Stimulated activated naive CD4-positive, alpha-beta T cell (primary cell): ENCODE measurements around the gene CYB561.
A peak's percentile ranks its signal among the peaks of the same experiment; 100 is the strongest.
"Not testable (repeated sequence)": the region's sequence is repeated elsewhere in the genome, so short reads cannot be mapped to it uniquely, and the experiment has no call there.

ENCODE experiments used
- DNase-seq, 6 experiments: peaks; one replicate each; lab custom pipeline; 2025; lab: John Stamatoyannopoulos, UW

The CYB561 gene

DNA sequence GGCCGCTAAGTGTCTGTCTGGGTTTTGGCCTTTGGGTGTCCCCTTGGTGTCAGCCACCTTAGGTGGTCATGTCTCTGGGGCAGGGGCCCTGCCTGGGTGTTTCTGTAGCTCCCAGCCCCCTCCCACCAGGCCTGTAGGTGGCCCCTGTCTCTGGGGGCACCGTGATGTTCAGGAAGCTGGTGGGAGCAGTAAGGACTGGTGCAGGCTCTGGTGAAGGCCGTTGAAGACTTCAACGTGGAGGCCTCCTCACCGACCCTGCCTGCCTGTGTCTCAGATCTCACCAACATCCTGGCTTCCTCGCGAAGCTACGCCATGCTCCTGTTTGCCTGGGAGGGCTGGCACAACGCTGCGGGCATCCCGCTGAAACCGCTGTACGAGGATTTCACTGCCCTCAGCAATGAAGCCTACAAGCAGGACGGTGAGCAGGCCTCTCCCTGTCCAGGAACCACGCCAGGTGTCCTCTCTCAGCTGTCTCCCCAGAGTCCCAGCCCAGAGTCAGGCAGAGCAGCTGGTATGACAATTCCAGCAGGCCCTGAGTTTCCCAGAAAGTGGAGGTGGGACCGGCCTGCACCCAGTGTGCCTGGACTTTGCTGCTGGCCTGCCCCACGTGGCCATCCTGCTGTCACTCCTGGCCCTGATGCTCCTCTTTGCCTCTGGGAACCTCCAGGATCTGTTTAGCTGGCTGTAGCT is 33.5 kb upstream of the CYB561 start:
- no peak for DNase-seq

DNA sequence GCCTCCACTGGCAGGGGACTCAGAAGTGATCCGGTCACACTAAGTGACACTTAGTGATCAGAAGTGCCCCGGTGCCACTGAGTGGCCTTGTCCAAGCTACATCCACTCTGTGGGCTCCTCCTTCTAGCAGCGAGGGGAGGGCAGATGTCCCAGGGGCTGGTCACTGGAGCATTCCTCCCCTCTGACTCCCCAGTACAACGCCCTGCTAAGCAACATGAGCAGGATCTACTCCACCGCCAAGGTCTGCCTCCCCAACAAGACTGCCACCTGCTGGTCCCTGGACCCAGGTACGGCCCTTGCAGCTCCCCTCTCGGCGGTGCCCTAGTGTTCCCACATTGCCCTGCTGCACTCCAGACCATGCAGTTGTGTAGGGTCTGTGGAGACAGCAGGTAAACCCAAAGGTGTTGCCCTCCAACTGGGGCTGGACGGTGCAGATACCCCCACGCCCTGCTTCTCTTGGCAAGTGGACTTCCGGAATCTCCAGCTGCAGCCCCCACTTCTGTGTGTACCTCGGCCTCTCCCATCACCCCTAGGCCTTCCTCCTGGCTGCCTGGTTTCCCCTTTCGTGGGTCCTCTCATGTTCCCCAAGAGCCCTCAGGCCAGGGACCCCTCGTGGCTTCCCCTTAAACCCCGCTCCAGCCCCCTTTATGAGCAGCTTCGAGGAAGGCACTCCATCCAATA is 32.8 kb upstream of the CYB561 start:
- peak; percentile 34 to 59 (median 57) for DNase-seq

GRCh38 chr17:63477480-63478440 is 31.7 kb upstream of the CYB561 start:
- no peak for DNase-seq

- DNase-seq = peak in 1 of 6 experiments; percentile 7
Observed at GRCh38 chr17:63476854-63477479, 30.9 kb upstream of the CYB561 start, which contains the start of gene ACE. Gene ACE, plus strand, starts transcription at chr17:63477061. Its CDS starts 34 bp downstream, at chr17:63477095.

DNA sequence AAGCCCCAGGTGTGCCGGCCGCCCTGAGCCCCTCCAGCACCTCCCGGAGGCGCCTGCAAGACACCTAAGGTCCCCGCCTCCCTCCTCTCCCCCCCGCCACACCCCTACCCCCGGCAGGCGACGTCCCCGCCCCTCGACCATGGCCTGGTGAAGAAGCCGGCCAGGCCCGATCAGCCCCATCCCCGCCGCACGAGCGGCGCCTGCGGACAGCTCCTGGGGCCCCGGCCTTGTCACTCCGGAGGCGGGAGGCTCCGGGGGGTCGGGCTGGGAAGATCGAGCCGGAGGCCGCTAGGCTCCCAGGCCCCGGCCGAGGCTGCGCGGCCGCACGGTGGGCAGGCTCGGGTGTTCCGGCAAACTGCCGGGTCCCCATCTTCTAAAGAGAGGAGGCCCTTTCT is 30.4 kb upstream of the CYB561 start:
- DNase-seq = no peak

- DNase-seq = no peak
Observed at GRCh38 chr17:63475491-63476412, 29.6 kb upstream of the CYB561 start.

DNA sequence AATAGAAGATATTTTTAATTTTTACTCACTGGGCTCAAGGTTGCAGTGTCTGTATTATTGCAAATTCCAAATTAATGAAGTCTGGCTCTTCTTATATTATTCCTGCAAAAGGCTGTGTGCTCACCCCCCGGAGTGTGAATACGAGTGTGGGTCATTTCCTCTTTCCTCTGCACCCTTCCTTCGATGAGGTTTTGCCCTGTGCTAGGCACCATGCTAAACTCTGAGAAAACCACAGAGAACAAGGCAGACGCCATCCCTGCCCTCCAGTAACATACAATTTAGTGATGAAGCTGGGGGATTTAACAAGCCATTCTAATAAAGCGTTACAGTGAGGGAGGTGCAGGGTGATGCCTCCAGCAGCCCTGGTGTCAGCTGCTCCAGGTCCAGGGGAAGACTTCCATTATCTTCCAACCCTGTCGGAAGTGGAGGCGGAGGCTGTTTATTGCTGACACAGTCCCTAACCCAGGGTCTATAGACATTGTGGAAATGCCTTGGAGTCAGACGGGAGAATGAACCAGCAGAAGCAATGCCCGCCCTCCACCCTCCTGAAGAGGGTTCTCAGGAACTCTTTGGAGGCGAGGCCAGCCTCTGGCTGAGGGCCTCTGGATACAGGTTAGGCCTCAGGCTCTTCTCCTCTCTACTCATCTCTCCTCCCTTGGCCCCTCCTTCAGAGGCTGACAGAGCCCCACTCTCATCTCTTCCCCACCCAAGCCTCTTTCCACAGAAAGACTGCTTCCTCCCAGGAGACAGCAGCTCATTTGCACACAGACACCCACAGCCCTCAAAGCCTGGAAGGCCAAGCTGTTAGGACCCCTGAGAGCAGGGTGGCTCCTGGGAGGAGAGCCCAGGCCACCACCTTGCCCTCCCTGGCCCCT is 28.7 kb upstream of the CYB561 start:
- DNase-seq = no peak

GRCh38 chr17:63474174-63474573 is 28.1 kb upstream of the CYB561 start:
- no peak for DNase-seq

GRCh38 chr17:63468099-63468498 is 22.0 kb upstream of the CYB561 start:
- DNase-seq = not testable (repeated sequence)

DNA sequence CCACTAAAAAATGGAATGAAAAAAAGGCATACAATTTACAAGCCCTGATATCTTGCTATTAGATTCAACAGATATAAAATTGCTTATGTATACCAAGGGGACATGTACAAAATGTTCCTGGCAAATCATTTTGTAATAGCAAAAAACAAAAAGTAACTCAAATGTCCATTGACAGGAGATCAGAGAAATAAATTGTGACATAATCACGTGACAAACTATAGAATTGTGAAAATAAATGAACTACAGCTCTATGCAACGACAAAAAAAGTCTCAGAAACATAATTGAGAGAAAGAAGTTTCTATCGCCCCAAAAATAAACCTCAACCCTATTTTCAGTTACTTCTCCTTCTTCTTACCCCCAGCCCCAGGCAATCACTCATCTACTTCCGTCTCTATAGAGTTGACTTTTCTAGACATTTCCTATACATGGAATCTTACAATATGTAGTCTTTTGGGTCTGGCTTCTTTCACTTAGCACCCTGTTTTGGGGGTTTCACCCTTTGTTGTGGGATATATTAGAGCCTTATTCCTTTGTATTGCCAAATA is 18.7 kb upstream of the CYB561 start:
- DNase-seq = no peak

GRCh38 chr17:63463771-63464170 is 17.7 kb upstream of the CYB561 start:
- no peak for DNase-seq

DNA sequence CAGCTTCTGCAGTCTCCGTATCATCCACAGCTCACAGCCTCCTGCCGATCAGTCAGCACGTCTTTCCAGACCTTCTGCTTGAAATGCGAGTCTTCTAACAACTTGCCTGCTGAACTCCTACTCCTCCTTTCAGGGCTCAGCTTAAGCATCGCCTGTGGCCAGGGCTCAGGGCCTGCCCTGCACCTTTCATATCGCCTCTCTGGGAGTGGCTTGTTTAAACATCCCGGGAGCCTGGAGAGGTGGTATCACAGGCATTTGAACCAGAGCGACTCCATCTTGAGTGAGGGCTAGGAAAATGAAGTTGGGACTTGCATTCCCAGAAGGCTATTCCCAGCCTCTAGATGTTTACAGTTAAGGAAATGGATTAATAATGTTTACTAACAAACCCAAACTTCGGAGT is 13.9 kb upstream of the CYB561 start:
- DNase-seq = no peak

DNA sequence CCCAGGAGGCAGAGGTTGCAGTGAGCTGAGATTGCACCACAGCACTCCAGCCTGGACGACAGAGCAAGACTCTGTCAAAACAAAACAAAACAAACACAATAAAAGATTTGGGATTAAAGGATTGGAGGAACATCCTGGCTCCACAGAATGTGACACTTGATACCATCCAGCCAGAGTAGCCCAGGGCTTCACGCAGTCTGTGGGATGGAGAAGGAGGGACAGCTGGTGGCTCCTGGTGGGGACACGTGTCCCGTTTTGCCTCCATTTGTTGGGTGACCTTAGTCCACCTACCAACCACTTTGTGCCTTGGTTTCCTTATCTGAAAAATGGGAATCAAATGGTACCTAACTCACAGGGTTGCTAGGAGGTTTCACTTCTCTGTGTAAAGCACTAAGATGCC is 12.4 kb upstream of the CYB561 start:
- DNase-seq = no peak

DNA sequence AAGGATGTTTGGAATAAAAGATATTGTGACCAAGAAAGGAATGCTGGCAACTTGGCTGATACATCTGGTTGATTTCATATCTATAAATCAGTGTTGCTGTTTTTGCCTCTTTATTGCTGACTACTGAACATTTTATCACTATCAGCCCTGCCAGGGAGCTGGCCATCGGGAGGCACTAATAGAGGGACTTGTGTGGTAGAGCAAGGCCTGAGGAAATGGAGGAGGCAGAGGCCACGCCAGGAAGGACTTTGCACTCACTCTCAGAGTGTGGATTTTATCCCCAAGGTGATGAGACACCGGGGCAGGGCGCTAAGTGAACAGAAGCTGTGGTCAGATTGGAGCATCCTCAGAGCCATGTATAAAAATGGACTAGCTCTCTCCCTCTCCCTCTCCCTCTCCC is 9.3 kb upstream of the CYB561 start:
- DNase-seq = no peak

GRCh38 chr17:63454915-63455314 is 8.8 kb upstream of the CYB561 start:
- no peak for DNase-seq

DNA sequence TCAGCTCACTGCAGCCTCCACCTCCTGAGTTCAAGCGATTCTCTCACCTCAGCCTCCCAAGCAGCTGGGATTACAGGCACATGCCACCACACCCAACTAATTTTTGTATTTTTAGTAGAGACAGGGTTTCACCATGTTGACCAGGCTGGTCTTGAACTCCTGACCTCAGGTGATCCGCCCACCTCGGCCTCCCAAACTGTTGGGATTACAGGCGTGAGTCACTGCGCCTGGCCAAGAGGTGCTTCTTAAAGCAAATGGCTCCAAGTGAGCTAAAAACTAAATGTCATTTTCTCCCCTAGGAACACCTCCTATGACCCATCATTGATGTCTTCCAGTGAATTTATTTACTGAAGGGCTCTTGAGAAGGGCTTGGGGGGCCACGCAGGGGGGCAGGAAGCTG is 8.3 kb upstream of the CYB561 start:
- not testable (repeated sequence) for DNase-seq

DNA sequence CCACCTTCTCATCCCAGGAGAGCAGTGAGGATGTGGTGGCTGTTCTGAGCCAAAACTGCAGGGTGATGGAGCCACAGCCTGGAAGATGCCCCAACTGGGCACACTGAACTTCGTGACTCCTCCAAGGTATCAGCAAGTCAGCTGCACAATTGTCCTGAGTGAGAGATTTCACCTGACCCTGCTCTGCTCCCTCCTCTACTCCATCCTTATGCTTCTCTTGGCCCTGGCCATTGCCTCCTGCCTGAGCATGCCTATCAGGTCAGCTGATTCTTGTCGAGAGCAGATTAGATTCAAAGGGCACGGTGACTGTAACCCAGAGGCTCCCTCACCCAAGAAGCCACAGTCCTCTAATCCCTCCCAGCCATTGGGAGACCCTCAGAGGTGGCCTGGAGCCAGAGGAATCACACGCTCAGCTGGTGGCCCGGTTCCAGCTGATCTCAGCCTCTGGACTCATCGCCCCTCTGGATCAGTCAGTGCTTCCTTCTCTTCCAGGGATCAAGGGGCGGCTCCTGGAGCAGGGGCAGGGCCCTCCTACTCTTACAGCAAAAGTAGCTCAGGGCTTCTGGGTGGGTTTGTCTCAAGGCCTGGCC is 7.0 kb upstream of the CYB561 start:
- DNase-seq = no peak

- no peak for DNase-seq
Observed at GRCh38 chr17:63452046-63452961, 6.2 kb upstream of the CYB561 start.
